ENCODE data around the gene GRPEL1. TPM values are rescaled to one million over a fixed set of nuclear protein-coding genes. Genes with fewer than 3 reads are reported as not detected.

The GRPEL1 gene
- total and polyA plus RNA-seq, 2 of the 13 experiments (the other 11 are each of a cell fraction or from before 2014, with no cell fraction given): 32.3 to 141 TPM

GRCh38 chr4:7042503-7043283 lies 25.2 kb downstream of the GRPEL1 start (continued):
- no peak for TF ChIP-seq ZNF646 (CRISPR knock-in tag; IDR thresholded peaks at IDR 0.05)
- no peak for TF ChIP-seq ZBTB34 (CRISPR knock-in tag; IDR thresholded peaks at IDR 0.05)
- peak; percentile 99 for TF ChIP-seq HDAC1 (CRISPR knock-in tag; IDR thresholded peaks at IDR 0.05)
- peak; percentile 84; the same call in 1 of the 2 replicates for TF ChIP-seq TFDP1 (CRISPR knock-in tag; IDR thresholded peaks at IDR 0.05; ENCODE audit: borderline replicate concordance)
- peak; percentile 20; the same call in 1 of the 2 replicates for TF ChIP-seq ELF3 (CRISPR knock-in tag; IDR thresholded peaks at IDR 0.05)
- TF ChIP-seq TEF (CRISPR knock-in tag; IDR thresholded peaks at IDR 0.05): no peak
- no peak for TF ChIP-seq SRSF9 (IDR thresholded peaks at IDR 0.05; ENCODE audit: borderline replicate concordance, insufficient read depth, low read depth, low read length, poor library complexity, severe bottlenecking)
- TF ChIP-seq PHF8 (CRISPR knock-in tag; IDR thresholded peaks at IDR 0.05): peak; percentile 48; the same call in 1 of the 2 replicates
- TF ChIP-seq TARDBP (CRISPR knock-in tag; IDR thresholded peaks at IDR 0.05): no peak
- peak; percentile 67 for TF ChIP-seq HBP1 (CRISPR knock-in tag; IDR thresholded peaks at IDR 0.05; ENCODE audit: low read depth)
- TF ChIP-seq ZNF331 (CRISPR knock-in tag; IDR thresholded peaks at IDR 0.05): no peak
- TF ChIP-seq MNT (IDR thresholded peaks at IDR 0.05): peak; percentile 67
- TF ChIP-seq YY1 (IDR thresholded peaks at IDR 0.05; ENCODE audit: insufficient read depth, insufficient replicate concordance, low read depth, low read length): no peak

All from HepG2 (cell line).